ENCODE measurements around the gene ARSA. TPM values are rescaled to one million over a fixed set of nuclear protein-coding genes. Genes with fewer than 3 reads are reported as not detected.

The ARSA gene
- total RNA-seq, 1 experiment from 2014 or later, result 43.8 TPM

DNA sequence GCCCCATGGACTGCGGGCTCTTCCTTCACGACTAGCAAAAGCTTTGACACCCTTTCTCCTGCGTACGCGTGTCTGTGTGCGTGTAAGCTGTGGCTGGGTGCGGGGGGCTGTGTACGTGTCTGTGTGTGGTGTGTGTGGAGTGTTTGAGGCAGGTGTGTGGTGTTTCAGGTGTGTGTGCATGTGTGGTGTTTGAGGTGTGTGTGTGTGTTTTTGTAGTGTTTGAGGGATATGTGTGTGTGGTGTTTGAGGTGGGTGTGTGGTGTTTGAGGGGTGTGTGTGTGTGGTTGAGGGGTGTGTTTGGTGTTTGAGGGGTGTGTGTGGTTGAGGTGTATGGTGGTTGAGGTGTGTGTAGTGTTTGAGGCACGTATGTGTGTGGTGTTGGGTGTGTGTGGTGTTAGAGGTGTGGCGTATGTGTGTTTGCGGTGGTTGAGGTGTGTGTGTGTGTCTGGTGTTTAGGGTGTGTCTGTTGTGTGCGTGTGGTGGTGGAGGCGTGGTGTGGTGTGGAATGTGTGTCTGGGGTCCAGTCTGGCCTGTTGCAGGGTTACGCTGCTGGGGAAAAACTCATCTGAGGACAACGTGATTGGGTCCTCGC is 687 bp upstream of the ARSA start:
- H3K27me3 ChIP-seq (ENCODE audit: control insufficient read depth, insufficient read depth, low read length), result no peaks in the 10 kb centered on the region
- TF ChIP-seq POLR2AphosphoS5 (IDR thresholded peaks at IDR 0.05; ENCODE audit: low read depth, low read length), result no peak
- TF ChIP-seq TCF7L2 (IDR thresholded peaks at IDR 0.05; ENCODE audit: low read depth, low read length), result no peak
- TF ChIP-seq, protein P1, sequence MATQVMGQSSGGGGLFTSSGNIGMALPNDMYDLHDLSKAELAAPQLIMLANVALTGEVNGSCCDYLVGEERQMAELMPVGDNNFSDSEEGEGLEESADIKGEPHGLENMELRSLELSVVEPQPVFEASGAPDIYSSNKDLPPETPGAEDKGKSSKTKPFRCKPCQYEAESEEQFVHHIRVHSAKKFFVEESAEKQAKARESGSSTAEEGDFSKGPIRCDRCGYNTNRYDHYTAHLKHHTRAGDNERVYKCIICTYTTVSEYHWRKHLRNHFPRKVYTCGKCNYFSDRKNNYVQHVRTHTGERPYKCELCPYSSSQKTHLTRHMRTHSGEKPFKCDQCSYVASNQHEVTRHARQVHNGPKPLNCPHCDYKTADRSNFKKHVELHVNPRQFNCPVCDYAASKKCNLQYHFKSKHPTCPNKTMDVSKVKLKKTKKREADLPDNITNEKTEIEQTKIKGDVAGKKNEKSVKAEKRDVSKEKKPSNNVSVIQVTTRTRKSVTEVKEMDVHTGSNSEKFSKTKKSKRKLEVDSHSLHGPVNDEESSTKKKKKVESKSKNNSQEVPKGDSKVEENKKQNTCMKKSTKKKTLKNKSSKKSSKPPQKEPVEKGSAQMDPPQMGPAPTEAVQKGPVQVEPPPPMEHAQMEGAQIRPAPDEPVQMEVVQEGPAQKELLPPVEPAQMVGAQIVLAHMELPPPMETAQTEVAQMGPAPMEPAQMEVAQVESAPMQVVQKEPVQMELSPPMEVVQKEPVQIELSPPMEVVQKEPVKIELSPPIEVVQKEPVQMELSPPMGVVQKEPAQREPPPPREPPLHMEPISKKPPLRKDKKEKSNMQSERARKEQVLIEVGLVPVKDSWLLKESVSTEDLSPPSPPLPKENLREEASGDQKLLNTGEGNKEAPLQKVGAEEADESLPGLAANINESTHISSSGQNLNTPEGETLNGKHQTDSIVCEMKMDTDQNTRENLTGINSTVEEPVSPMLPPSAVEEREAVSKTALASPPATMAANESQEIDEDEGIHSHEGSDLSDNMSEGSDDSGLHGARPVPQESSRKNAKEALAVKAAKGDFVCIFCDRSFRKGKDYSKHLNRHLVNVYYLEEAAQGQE (IDR thresholded peaks at IDR 0.05; ENCODE audit: insufficient read depth in 1 of 2, low read depth in 2 of 2, low read length in 1 of 2), result no peak
- TF ChIP-seq SIN3A (IDR thresholded peaks at IDR 0.05; ENCODE audit: borderline replicate concordance, insufficient read depth, low read depth, low read length), result no peak
- TF ChIP-seq, protein P2, sequence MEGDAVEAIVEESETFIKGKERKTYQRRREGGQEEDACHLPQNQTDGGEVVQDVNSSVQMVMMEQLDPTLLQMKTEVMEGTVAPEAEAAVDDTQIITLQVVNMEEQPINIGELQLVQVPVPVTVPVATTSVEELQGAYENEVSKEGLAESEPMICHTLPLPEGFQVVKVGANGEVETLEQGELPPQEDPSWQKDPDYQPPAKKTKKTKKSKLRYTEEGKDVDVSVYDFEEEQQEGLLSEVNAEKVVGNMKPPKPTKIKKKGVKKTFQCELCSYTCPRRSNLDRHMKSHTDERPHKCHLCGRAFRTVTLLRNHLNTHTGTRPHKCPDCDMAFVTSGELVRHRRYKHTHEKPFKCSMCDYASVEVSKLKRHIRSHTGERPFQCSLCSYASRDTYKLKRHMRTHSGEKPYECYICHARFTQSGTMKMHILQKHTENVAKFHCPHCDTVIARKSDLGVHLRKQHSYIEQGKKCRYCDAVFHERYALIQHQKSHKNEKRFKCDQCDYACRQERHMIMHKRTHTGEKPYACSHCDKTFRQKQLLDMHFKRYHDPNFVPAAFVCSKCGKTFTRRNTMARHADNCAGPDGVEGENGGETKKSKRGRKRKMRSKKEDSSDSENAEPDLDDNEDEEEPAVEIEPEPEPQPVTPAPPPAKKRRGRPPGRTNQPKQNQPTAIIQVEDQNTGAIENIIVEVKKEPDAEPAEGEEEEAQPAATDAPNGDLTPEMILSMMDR (IDR thresholded peaks at IDR 0.05), result no peak
- no peak for DNase-seq (ENCODE audit: low read depth, low spot score)
- ChIA-PET POLR2A (no interaction called here), CTCF (no interaction called here)
- intact Hi-C loops (cut with micrococcal nuclease; ENCODE audit: unreplicated experiment) (no loop called here), in situ Hi-C loops (cut with HindIII; ENCODE audit: low pct_unique_long_range_greater_than_20kb, low sequenced_read_pairs) (no loop called here)
- H3K27ac ChIP-seq (ENCODE audit: low read length), result peak overlapping the region; percentile 90
- no peak for ATAC-seq
- no peaks in the 10 kb centered on the region for H3K4me1 ChIP-seq (ENCODE audit: control insufficient read depth, insufficient read depth, low read length)
- no TSS peak for BruUV-seq (replicated peaks)
- no peaks in the 10 kb centered on the region for H3K9me3 ChIP-seq (ENCODE audit: control insufficient read depth, insufficient read depth, low read depth, low read length)
- H3K36me3 ChIP-seq (ENCODE audit: control insufficient read depth, insufficient read depth, low read length), result no peaks in the 10 kb centered on the region; the same call in 1 of the 2 replicates
- H3K4me3 ChIP-seq (ENCODE audit: low read depth in 2 of 2, low read length in 2 of 2), result peak overlapping the region; percentile 82 to 85

DNA sequence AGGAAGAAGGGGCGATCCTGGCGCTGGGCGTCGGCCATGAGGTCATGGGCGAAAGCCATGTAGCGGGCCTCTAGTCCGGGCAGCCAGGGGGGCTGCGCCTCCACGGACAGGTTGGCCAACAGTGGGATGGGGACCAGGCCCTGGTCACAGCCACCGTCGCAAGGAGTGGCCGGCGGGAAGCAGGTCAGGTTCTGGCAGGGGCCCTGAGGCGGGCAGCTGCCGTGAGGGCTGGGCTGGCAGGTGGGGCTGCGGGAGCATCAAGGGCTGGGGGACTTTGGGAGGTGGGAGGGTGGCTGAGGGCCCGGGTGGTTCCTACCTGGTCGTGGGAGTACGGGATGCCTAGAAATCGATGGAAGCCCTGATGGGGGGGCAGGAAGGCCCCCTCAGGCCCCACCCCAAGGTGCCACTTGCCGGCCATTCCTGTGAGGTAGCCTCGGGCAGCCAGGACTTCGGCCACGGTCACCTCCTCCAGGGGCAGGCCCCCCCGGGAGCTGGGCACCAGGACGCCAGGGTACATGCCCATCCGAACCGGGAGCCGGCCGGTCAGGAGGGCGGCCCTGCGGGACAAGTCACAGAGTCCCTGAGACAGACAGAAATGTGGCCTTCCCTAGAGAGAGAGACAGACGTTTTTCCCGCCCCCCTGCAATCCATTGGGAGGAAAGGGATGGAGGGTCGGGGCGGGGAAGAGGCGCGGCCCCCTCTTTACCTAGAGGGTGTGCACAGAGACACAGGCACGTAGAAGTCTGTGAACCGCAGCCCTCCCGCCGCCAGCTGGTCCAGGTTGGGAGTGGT is 906 bp downstream of the ARSA start:
- H3K36me3 ChIP-seq (ENCODE audit: control insufficient read depth, insufficient read depth, low read length), result no peaks in the 10 kb centered on the region; the same call in 1 of the 2 replicates
- CTCF ChIA-PET, result interaction anchor here (0.8 kb wide), 1 partner anchor 64 kb away, joined by 4 read pairs; no protein-coding TSS in a partner anchor
- DNase-seq (ENCODE audit: low read depth, low spot score) (no peak), ATAC-seq (no peak)
- H3K4me3 ChIP-seq (ENCODE audit: low read depth in 2 of 2, low read length in 2 of 2), result peak overlapping the region; percentile 82 to 85
- POLR2A ChIA-PET, result no interaction called here
- peak overlapping the region; percentile 81 for H3K27ac ChIP-seq (ENCODE audit: low read length)
- H3K4me1 ChIP-seq (ENCODE audit: control insufficient read depth, insufficient read depth, low read length), result peaks cover 4% of the 10 kb centered on the region
- in situ Hi-C loops (cut with HindIII; ENCODE audit: low pct_unique_long_range_greater_than_20kb, low sequenced_read_pairs), result no loop called here
- TF ChIP-seq TCF7L2 (IDR thresholded peaks at IDR 0.05; ENCODE audit: low read depth, low read length) (no peak), POLR2AphosphoS5 (IDR thresholded peaks at IDR 0.05; ENCODE audit: low read depth, low read length) (no peak), SIN3A (IDR thresholded peaks at IDR 0.05; ENCODE audit: borderline replicate concordance, insufficient read depth, low read depth, low read length) (no peak)
- TF ChIP-seq, protein P2 (IDR thresholded peaks at IDR 0.05), result no peak
- TF ChIP-seq, protein P1 (IDR thresholded peaks at IDR 0.05; ENCODE audit: insufficient read depth in 1 of 2, low read depth in 2 of 2, low read length in 1 of 2), result no peak
- no TSS peak for BruUV-seq (replicated peaks)
- H3K9me3 ChIP-seq (ENCODE audit: control insufficient read depth, insufficient read depth, low read depth, low read length), result no peaks in the 10 kb centered on the region
- intact Hi-C loops (cut with micrococcal nuclease; ENCODE audit: unreplicated experiment), result loop anchor here (1.0 kb wide), 1 partner anchor 64 kb away; no protein-coding TSS in a partner anchor
- H3K27me3 ChIP-seq (ENCODE audit: control insufficient read depth, insufficient read depth, low read length), result no peaks in the 10 kb centered on the region
